HepG2 (cell line): ENCODE data around the gene CDC40. TPM values are rescaled to one million over a fixed set of nuclear protein-coding genes. Genes with fewer than 3 reads are reported as not detected.

ENCODE experiments used
- ATAC-seq: fragments of 200-7000 bp; cut with Tn5 transposase; 3 replicates; pipeline ENCODE4 v1.9.1; 2020; ENCODE audit warnings: mild to moderate bottlenecking, moderate library complexity
- BruUV-seq: library from RNA; stranded (reverse); fragments of 400-500 nt; replicated peaks from 2 replicates; lab custom pipeline; 2021; lab: Mats Ljungman, UMichigan
- CTCF ChIA-PET: fragments of 300-600 bp; formaldehyde crosslinking; extraction: SDS; loops from one replicate; lab custom pipeline; 2021; ENCODE audit warnings: low total read pairs, inconsistent platforms, low intra/inter-chr PET ratio; lab: Yijun Ruan, JAX
- POLR2A ChIA-PET: fragments of 350-600 bp; sonication (Branson Sonifier 250); formaldehyde crosslinking; loops from one replicate; lab custom pipeline; 2020; ENCODE audit warnings: antibody characterized with exemption, inconsistent platforms; lab: Yijun Ruan, JAX
- DNase-seq: peaks from one replicate; pipeline ENCODE4 v3.0.0-alpha.2; 2015; ENCODE audit warnings: low spot score
- FAIRE-seq: peaks from 3 replicates; lab custom pipeline; 2011; peaks lifted over from hg19 to GRCh38; lab: Jason Lieb, UNC
- H2AFZ ChIP-seq: one replicate; pipeline ENCODE4 v1.6.1; 2011; ENCODE audit warnings: low read length, inconsistent platforms
- H3K27ac ChIP-seq: fragments of 300-600 bp; 3 replicates; pipeline ENCODE4 v1.8.0; 2011; ENCODE audit warnings: mixed run types, mild to moderate bottlenecking, mixed read lengths, low read length, inconsistent platforms; ENCODE audit not compliant: insufficient read depth; ENCODE audit errors: extremely low read length
- H3K27me3 ChIP-seq, 2 experiments: fragments of 200-600 bp in 1 of 2; 2 replicates in 1 of 2; 3 replicates in 1 of 2; pipeline versions ENCODE4 v1.6.0 to v1.8.0; 2011; ENCODE audit warnings: low read length in 2 of 2, mild to moderate bottlenecking in 2 of 2, moderate library complexity in 2 of 2, inconsistent platforms in 1 of 2; ENCODE audit not compliant: insufficient read depth in 2 of 2, control insufficient read depth in 1 of 2
- H3K36me3 ChIP-seq, 2 experiments: fragments of 200-600 bp in 1 of 2; replicated peaks in 1 of 2; 2 replicates in 1 of 2; 3 replicates in 1 of 2; pipeline versions ENCODE4 v1.5.1 to v1.8.0; 2011; ENCODE audit warnings: low read length in 2 of 2, inconsistent platforms in 1 of 2; ENCODE audit not compliant: insufficient read depth in 2 of 2, control insufficient read depth in 1 of 2
- H3K4me1 ChIP-seq: 2 replicates; pipeline ENCODE4 v1.5.1; 2012; ENCODE audit warnings: low read length, inconsistent platforms; ENCODE audit not compliant: insufficient read depth
- H3K4me2 ChIP-seq: 2 replicates; pipeline ENCODE4 v1.6.0; 2011; ENCODE audit warnings: low read depth, low read length, inconsistent platforms
- H3K4me3 ChIP-seq, 3 experiments: fragments of 200-600 bp in 1 of 3; sonication (generic), shearing (Covaris generic) in 1 of 3; replicated peaks in 1 of 3; 2 replicates each; pipeline ENCODE4 v1.5.1; 2011 to 2016; ENCODE audit warnings: low read length in 3 of 3, inconsistent platforms in 2 of 3, low read depth in 2 of 3, mild to moderate bottlenecking in 2 of 3, control low read depth in 1 of 3, mixed read lengths in 1 of 3; ENCODE audit not compliant: insufficient read depth in 1 of 3
- H3K79me2 ChIP-seq: one replicate; pipeline ENCODE4 v1.6.1; 2011; ENCODE audit warnings: low read length, inconsistent platforms; ENCODE audit not compliant: insufficient read depth
- H3K9ac ChIP-seq: 2 replicates; pipeline ENCODE4 v1.6.0; 2011; ENCODE audit warnings: mild to moderate bottlenecking, low read depth, low read length, inconsistent platforms; ENCODE audit not compliant: insufficient read depth
- H3K9me3 ChIP-seq: 2 replicates; pipeline ENCODE4 v1.5.1; 2012; ENCODE audit warnings: mild to moderate bottlenecking, low read length
- H4K20me1 ChIP-seq: 2 replicates; pipeline ENCODE4 v1.6.0; 2011; ENCODE audit warnings: inconsistent platforms, mild to moderate bottlenecking, low read length, moderate library complexity; ENCODE audit not compliant: insufficient read depth
- ESRRA ChIP-seq: sonication (generic); formaldehyde crosslinking; IDR thresholded peaks from 2 replicates; pipeline ENCODE4 v1.5.1; 2020; ENCODE audit warnings: mild to moderate bottlenecking, low read depth, missing genetic modification reagents
- GTF3A ChIP-seq: sonication (generic); formaldehyde crosslinking; conservative IDR thresholded peaks from 2 replicates; pipeline ENCODE4 v1.4.0; 2020; ENCODE audit warnings: mild to moderate bottlenecking, missing genetic modification reagents
- KLF12 ChIP-seq: sonication (generic); formaldehyde crosslinking; IDR thresholded peaks from 2 replicates; pipeline ENCODE4 v1.4.0; 2020; ENCODE audit warnings: missing genetic modification reagents, borderline replicate concordance
- SALL1 ChIP-seq: sonication (generic); formaldehyde crosslinking; IDR thresholded peaks from 2 replicates; pipeline ENCODE4 v1.8.0; 2022; ENCODE audit warnings: mild to moderate bottlenecking, missing genetic modification reagents
- ZMYM4 ChIP-seq: sonication (generic); formaldehyde crosslinking; IDR thresholded peaks from 2 replicates; pipeline ENCODE4 v1.8.1; 2023; ENCODE audit warnings: mild to moderate bottlenecking, missing genetic modification reagents
- ZNF282 ChIP-seq: fragments of 450-650 bp; IDR thresholded peaks from 2 replicates; pipeline ENCODE4 v1.6.1; 2018; ENCODE audit not compliant: partially characterized antibody
- ZNF44 ChIP-seq: sonication (generic); formaldehyde crosslinking; IDR thresholded peaks from 2 replicates; pipeline ENCODE4 v1.5.1; 2020; ENCODE audit warnings: mild to moderate bottlenecking, missing genetic modification reagents
- WGBS: methylation state at CpG from one replicate; pipeline ENCODE4 v1.1.6; 2017; ENCODE audit warnings: low lambda C conversion rate; 5-methylcytosine and 5-hydroxymethylcytosine counted together
- in situ Hi-C: cut with HindIII; loops from 2 replicates; pipeline ENCODE4 v1.10.0; 2017; ENCODE audit warnings: low pct_unique_long_range_greater_than_20kb; ENCODE audit not compliant: extremely low pct_ligation_motif_present
- intact Hi-C: fragments of 100-400 bp; cut with micrococcal nuclease; formaldehyde crosslinking; loops from one replicate; pipeline ENCODE4 v1.10.0; 2022; ENCODE audit not compliant: unreplicated experiment
- polyA plus RNA-seq, 8 experiments: library from polyadenylated mRNA; depleted of rRNA in 3 of 8; stranded (reverse) in 7 of 8; unstranded in 1 of 8; fragments of >200 nt; fragmentation: Illumina TruSeq in 4 of 8; extraction: Trizol in 4 of 8; gene quantifications; 2 replicates each; pipeline versions ENCODE4 v1.2.1 to v1.2.3, GENCODE V29; 2011 to 2016; ENCODE audit warnings: low read depth in 4 of 8, missing spikeins in 1 of 8, mixed read lengths in 1 of 8; ENCODE audit not compliant: insufficient read depth in 1 of 8
- total RNA-seq, 5 experiments: library from RNA; depleted of rRNA; stranded (reverse); fragments of >200 nt; fragmentation: Illumina TruSeq; extraction: Trizol; gene quantifications; 2 replicates each; pipeline ENCODE4 v1.2.3, GENCODE V29; 2016; ENCODE audit warnings: low read depth in 1 of 5
- TF ChIP-seq, protein P1 (sequence below): sonication (generic); formaldehyde crosslinking; IDR thresholded peaks from 2 replicates; pipeline ENCODE4 v1.4.0; 2020; ENCODE audit warnings: mild to moderate bottlenecking, missing genetic modification reagents
- TF ChIP-seq, protein P2 (sequence below): sonication (generic); formaldehyde crosslinking; conservative IDR thresholded peaks from 2 replicates; pipeline ENCODE4 v1.4.0; 2020; ENCODE audit warnings: mild to moderate bottlenecking, missing genetic modification reagents, moderate library complexity

The CDC40 gene
- total and polyA plus RNA-seq, 2 of the 13 experiments (the other 11 are each of a cell fraction or from before 2014, with no cell fraction given) = 11.4 to 21.5 TPM

DNA sequence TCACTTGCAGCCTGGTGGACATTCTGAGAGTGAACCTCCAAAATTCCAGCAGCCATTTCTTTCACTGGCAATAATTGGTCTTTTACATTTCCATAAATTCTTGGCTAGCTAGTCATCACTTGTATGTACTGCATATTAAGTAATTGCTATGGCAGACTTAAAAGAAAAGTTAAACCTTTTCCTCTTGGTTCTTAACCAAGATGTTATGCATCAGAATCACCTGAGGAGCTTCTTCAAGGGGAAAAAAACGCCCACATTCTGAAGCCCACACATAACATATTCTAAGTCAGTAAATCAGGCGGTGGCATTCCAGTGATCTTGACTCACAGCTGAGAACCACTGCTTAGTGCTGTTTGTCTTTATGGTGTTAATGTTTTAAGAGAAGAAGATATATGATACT, 37.0 kb downstream of the CDC40 start:
- Histone ChIP-seq H3K27ac (no peak overlapping the region), H3K79me2 (no peaks in the 10 kb centered on the region), H3K9ac (no peak overlapping the region), H2AFZ (no peak overlapping the region), H3K4me3 (no peak overlapping the region), H3K27me3 (no peaks in the 10 kb centered on the region), H3K9me3 (no peaks in the 10 kb centered on the region), H3K4me1 (no peaks in the 10 kb centered on the region), H3K4me2 (no peak overlapping the region), H4K20me1 (no peaks in the 10 kb centered on the region; the same call in 1 of the 2 replicates), H3K36me3 (peaks cover 9 to 45% of the 10 kb centered on the region in 2 experiments)
- POLR2A ChIA-PET = no interaction called here
- TF ChIP-seq ESRRA (CRISPR knock-in tag) (no peak), ZNF44 (CRISPR knock-in tag) (no peak), SALL1 (CRISPR knock-in tag) (no peak), ZMYM4 (no peak), GTF3A (CRISPR knock-in tag) (no peak), KLF12 (CRISPR knock-in tag) (no peak), ZNF282 (no peak)
- TF ChIP-seq, protein P1, sequence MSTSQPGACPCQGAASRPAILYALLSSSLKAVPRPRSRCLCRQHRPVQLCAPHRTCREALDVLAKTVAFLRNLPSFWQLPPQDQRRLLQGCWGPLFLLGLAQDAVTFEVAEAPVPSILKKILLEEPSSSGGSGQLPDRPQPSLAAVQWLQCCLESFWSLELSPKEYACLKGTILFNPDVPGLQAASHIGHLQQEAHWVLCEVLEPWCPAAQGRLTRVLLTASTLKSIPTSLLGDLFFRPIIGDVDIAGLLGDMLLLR (CRISPR knock-in tag) = no peak
- TF ChIP-seq, protein P2, sequence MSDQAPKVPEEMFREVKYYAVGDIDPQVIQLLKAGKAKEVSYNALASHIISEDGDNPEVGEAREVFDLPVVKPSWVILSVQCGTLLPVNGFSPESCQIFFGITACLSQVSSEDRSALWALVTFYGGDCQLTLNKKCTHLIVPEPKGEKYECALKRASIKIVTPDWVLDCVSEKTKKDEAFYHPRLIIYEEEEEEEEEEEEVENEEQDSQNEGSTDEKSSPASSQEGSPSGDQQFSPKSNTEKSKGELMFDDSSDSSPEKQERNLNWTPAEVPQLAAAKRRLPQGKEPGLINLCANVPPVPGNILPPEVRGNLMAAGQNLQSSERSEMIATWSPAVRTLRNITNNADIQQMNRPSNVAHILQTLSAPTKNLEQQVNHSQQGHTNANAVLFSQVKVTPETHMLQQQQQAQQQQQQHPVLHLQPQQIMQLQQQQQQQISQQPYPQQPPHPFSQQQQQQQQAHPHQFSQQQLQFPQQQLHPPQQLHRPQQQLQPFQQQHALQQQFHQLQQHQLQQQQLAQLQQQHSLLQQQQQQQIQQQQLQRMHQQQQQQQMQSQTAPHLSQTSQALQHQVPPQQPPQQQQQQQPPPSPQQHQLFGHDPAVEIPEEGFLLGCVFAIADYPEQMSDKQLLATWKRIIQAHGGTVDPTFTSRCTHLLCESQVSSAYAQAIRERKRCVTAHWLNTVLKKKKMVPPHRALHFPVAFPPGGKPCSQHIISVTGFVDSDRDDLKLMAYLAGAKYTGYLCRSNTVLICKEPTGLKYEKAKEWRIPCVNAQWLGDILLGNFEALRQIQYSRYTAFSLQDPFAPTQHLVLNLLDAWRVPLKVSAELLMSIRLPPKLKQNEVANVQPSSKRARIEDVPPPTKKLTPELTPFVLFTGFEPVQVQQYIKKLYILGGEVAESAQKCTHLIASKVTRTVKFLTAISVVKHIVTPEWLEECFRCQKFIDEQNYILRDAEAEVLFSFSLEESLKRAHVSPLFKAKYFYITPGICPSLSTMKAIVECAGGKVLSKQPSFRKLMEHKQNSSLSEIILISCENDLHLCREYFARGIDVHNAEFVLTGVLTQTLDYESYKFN = no peak
- CTCF ChIA-PET = no interaction called here
- in situ Hi-C loops (no loop called here), intact Hi-C loops (no loop called here)
- 97% methylated on average over 2 of the region's 2 CpGs for WGBS
- ATAC-seq (no peak), FAIRE-seq (no peak), DNase-seq (no peak)
- BruUV-seq = no TSS peak
